Chondrocyte (in vitro differentiated cells): Measurements from ENCODE around the gene PRUNE2. TPM values are rescaled to one million over a fixed set of nuclear protein-coding genes. Genes with fewer than 3 reads are reported as not detected.

Experiments used
- DNase-seq: peaks from one replicate; pipeline ENCODE4 v3.0.0; 2021; ENCODE audit warnings: mixed read lengths, low spot score
- H3K27ac Mint-ChIP-seq: one replicate; pipeline ENCODE4 v1.8.0; 2021; ENCODE audit warnings: mild to moderate bottlenecking, moderate library complexity, mixed read lengths; ENCODE audit not compliant: unreplicated experiment
- H3K27me3 Mint-ChIP-seq: 2 replicates; pipeline ENCODE4 v1.8.0; 2021; ENCODE audit warnings: low read depth, mixed read lengths
- H3K36me3 Mint-ChIP-seq: 2 replicates; pipeline ENCODE4 v1.8.0; 2021; ENCODE audit warnings: low read depth, mixed read lengths
- H3K4me1 Mint-ChIP-seq: 2 replicates; pipeline ENCODE4 v1.8.0; 2021; ENCODE audit warnings: low read depth, mild to moderate bottlenecking, mixed read lengths
- H3K4me3 Mint-ChIP-seq: one replicate; pipeline ENCODE4 v1.8.0; 2021; ENCODE audit warnings: mild to moderate bottlenecking, moderate library complexity, mixed read lengths; ENCODE audit not compliant: unreplicated experiment
- H3K9me3 Mint-ChIP-seq: 2 replicates; pipeline ENCODE4 v1.8.0; 2021; ENCODE audit warnings: low read depth, mixed read lengths
- CTCF ChIP-seq: fragments of 200-600 bp; sonication (generic); IDR thresholded peaks from 2 replicates; pipeline ENCODE4 v1.5.0; 2021; ENCODE audit warnings: antibody characterized with exemption, mild to moderate bottlenecking, moderate library complexity
- total RNA-seq: library from RNA; stranded (reverse); gene quantifications from 3 replicates; pipeline ENCODE4 v1.2.1, GENCODE V29; 2021

PRUNE2 gene
- total RNA-seq, 1 donor from 2014 or later: 10.5 TPM

GRCh38 chr9:76759732-76760131 lies 146.2 kb downstream of the PRUNE2 start:
- Mint-ChIP-seq H3K4me3 (no peak overlapping the region), H3K27ac (no peak overlapping the region), H3K27me3 (peaks cover 16% of the 10 kb centered on the region), H3K36me3 (no peaks in the 10 kb centered on the region), H3K4me1 (no peaks in the 10 kb centered on the region), H3K9me3 (no peaks in the 10 kb centered on the region)
- no peak for TF ChIP-seq CTCF
- no peak for DNase-seq

- H3K27me3 Mint-ChIP-seq: peaks cover 12% of the 10 kb centered on the region
- no peaks in the 10 kb centered on the region for H3K36me3 Mint-ChIP-seq
- H3K4me3 Mint-ChIP-seq: no peak overlapping the region
- no peak for DNase-seq
- no peak overlapping the region for H3K27ac Mint-ChIP-seq
- TF ChIP-seq CTCF: no peak
- H3K4me1 Mint-ChIP-seq: no peaks in the 10 kb centered on the region
- no peaks in the 10 kb centered on the region for H3K9me3 Mint-ChIP-seq
Measured at GRCh38 chr9:76758476-76758875, 147.4 kb downstream of the PRUNE2 start.

GRCh38 chr9:76756941-76757673 lies 148.8 kb downstream of the PRUNE2 start:
- Mint-ChIP-seq H3K27ac (no peak overlapping the region), H3K36me3 (no peaks in the 10 kb centered on the region), H3K4me1 (no peaks in the 10 kb centered on the region), H3K4me3 (no peak overlapping the region), H3K9me3 (no peaks in the 10 kb centered on the region), H3K27me3 (peaks cover 12% of the 10 kb centered on the region)
- no peak for DNase-seq
- TF ChIP-seq CTCF: no peak

- Mint-ChIP-seq H3K9me3 (no peaks in the 10 kb centered on the region), H3K27me3 (peaks cover 12% of the 10 kb centered on the region), H3K4me3 (no peak overlapping the region), H3K27ac (no peak overlapping the region), H3K36me3 (no peaks in the 10 kb centered on the region), H3K4me1 (peaks cover 5% of the 10 kb centered on the region)
- no peak for DNase-seq
- TF ChIP-seq CTCF: peak; percentile 33
Measured at GRCh38 chr9:76756268-76756640, 149.7 kb downstream of the PRUNE2 start.

- Mint-ChIP-seq H3K27me3 (peaks cover 14% of the 10 kb centered on the region), H3K4me3 (no peak overlapping the region), H3K4me1 (peaks cover 9% of the 10 kb centered on the region), H3K27ac (no peak overlapping the region), H3K9me3 (no peaks in the 10 kb centered on the region), H3K36me3 (peaks cover 2% of the 10 kb centered on the region)
- no peak for TF ChIP-seq CTCF
- DNase-seq: no peak
Measured at GRCh38 chr9:76751001-76751400, 154.9 kb downstream of the PRUNE2 start.
